Tibial nerve (tissue), 4 donors: Measurements from ENCODE around the gene HPRT1. TPM values are rescaled to one million over a fixed set of nuclear protein-coding genes. Genes with fewer than 3 reads are reported as not detected.
"Not testable (repeated sequence)": the region's sequence is repeated elsewhere in the genome, so short reads cannot be mapped to it uniquely, and the experiment has no call there.

ENCODE experiments used
- DNase-seq, 2 donors: peaks; one replicate each; pipeline ENCODE4 v3.0.0-alpha.2; 2019; ENCODE audit warnings: low spot score in 2 of 2
- H3K27ac ChIP-seq, 4 donors: fragments of 200-600 bp; sonication (generic) in 3 of 4; one replicate each; pipeline ENCODE4 v1.5.1; 2017 to 2019; ENCODE audit warnings: mild to moderate bottlenecking in 1 of 4
- H3K27me3 ChIP-seq, 2 donors: fragments of 200-600 bp; sonication (generic) in 1 of 2; one replicate each; pipeline versions ENCODE4 v1.5.1 to v1.6.0; 2017 to 2019
- H3K36me3 ChIP-seq, 3 donors: fragments of 200-600 bp; sonication (generic); one replicate each; pipeline ENCODE4 v1.5.1; 2018 to 2019
- H3K4me1 ChIP-seq, 4 donors: fragments of 200-600 bp; sonication (generic) in 3 of 4; one replicate each; pipeline ENCODE4 v1.5.1; 2017 to 2019
- H3K4me3 ChIP-seq, 4 donors: fragments of 200-600 bp; sonication (generic) in 3 of 4; one replicate each; pipeline ENCODE4 v1.5.1; 2017 to 2019; ENCODE audit warnings: mild to moderate bottlenecking in 1 of 4, moderate library complexity in 1 of 4
- H3K9me3 ChIP-seq, 4 donors: fragments of 200-600 bp; sonication (generic) in 3 of 4; one replicate each; pipeline ENCODE4 v1.5.1; 2017 to 2019
- CTCF ChIP-seq, 5 experiments: fragments of 200-600 bp in 3 of 5; fragments of 450-650 bp in 2 of 5; sonication (generic) in 3 of 5; IDR thresholded peaks; one replicate each; pipeline ENCODE4 v1.5.1; 2016 to 2019; ENCODE audit warnings: antibody characterized with exemption in 5 of 5, mild to moderate bottlenecking in 3 of 5, moderate library complexity in 2 of 5
- EP300 ChIP-seq, 2 donors: sonication (generic); formaldehyde crosslinking; IDR thresholded peaks; one replicate each; pipeline ENCODE4 v1.6.1; 2017; ENCODE audit warnings: antibody characterized with exemption in 2 of 2, mild to moderate bottlenecking in 1 of 2
- POLR2A ChIP-seq, 2 donors: fragments of 450-650 bp; IDR thresholded peaks; one replicate each; pipeline ENCODE4 v1.6.1; 2017; ENCODE audit warnings: antibody characterized with exemption in 2 of 2, mild to moderate bottlenecking in 2 of 2, moderate library complexity in 2 of 2
- WGBS, 2 donors: methylation state at CpG; one replicate each; pipeline ENCODE4 v1.1.5; 2018; 5-methylcytosine and 5-hydroxymethylcytosine counted together
- total RNA-seq, 4 donors: library from RNA; depleted of rRNA; stranded (reverse); fragments of >200 nt; gene quantifications; one replicate each; pipeline ENCODE4 v1.1.0, GENCODE V29; 2016

Gene HPRT1
- total RNA-seq, 4 donors from 2014 or later, result 4.1 to 35.6 (median 9.7) TPM

- Histone ChIP-seq H3K4me1 (no peaks in the 10 kb centered on the region), H3K9me3 (no peaks in the 10 kb centered on the region), H3K27me3 (no peaks in the 10 kb centered on the region), H3K4me3 (peak overlapping the region; percentile 26 to 86 (median 57)), H3K36me3 (no peaks in the 10 kb centered on the region), H3K27ac (peak overlapping the region in 3 of 4 donors; percentile 74 to 86 (median 80))
- DNase-seq, result no peak
- TF ChIP-seq POLR2A (IDR thresholded peaks at IDR 0.05) (no peak), CTCF (IDR thresholded peaks at IDR 0.05) (no peak), EP300 (IDR thresholded peaks at IDR 0.05) (no peak)
- WGBS, 2 donors, result 44% methylated on average over 12 of the region's 12 CpGs; no CpG with 5 or more reads in 1 of the 2 donors
These were observed 321 bp upstream of the HPRT1 start for GRCh38 chrX:134459683-134460004.

GRCh38 chrX:134460862-134461220 is 876 bp downstream of the HPRT1 start:
- Histone ChIP-seq H3K36me3 (no peaks in the 10 kb centered on the region), H3K27me3 (no peaks in the 10 kb centered on the region), H3K4me3 (peak overlapping the region; percentile 57 to 86 (median 58)), H3K4me1 (no peaks in the 10 kb centered on the region), H3K27ac (peak overlapping the region in 1 of 4 donors; percentile 86), H3K9me3 (no peaks in the 10 kb centered on the region)
- DNase-seq, result no peak
- TF ChIP-seq POLR2A (IDR thresholded peaks at IDR 0.05), result no peak
- TF ChIP-seq CTCF (IDR thresholded peaks at IDR 0.05), result no peak
- no peak for TF ChIP-seq EP300 (IDR thresholded peaks at IDR 0.05)
- 6 to 34% methylated on average over 9 of the region's 9 CpGs for WGBS, 2 donors

- H3K27me3 ChIP-seq, result no peaks in the 10 kb centered on the region
- no peak for DNase-seq
- no peaks in the 10 kb centered on the region for H3K9me3 ChIP-seq
- H3K4me3 ChIP-seq, result no peak overlapping the region
- H3K36me3 ChIP-seq, result no peaks in the 10 kb centered on the region
- no peak for TF ChIP-seq CTCF (IDR thresholded peaks at IDR 0.05)
- no peak for TF ChIP-seq POLR2A (IDR thresholded peaks at IDR 0.05)
- TF ChIP-seq EP300 (IDR thresholded peaks at IDR 0.05), result no peak
- H3K4me1 ChIP-seq, result no peaks in the 10 kb centered on the region
- WGBS, 2 donors, result 76 to 90% methylated on average over 3 of the region's 3 CpGs
- H3K27ac ChIP-seq, result no peak overlapping the region
These were observed 1.5 kb downstream of the HPRT1 start for GRCh38 chrX:134461437-134461836.

- Histone ChIP-seq H3K9me3 (no peaks in the 10 kb centered on the region), H3K27ac (no peak overlapping the region), H3K4me1 (no peaks in the 10 kb centered on the region), H3K36me3 (no peaks in the 10 kb centered on the region), H3K27me3 (no peaks in the 10 kb centered on the region), H3K4me3 (no peak overlapping the region)
- TF ChIP-seq EP300 (IDR thresholded peaks at IDR 0.05) (no peak), POLR2A (IDR thresholded peaks at IDR 0.05) (no peak), CTCF (IDR thresholded peaks at IDR 0.05) (no peak)
- 41 to 71% methylated on average over 2 of the region's 2 CpGs for WGBS, 2 donors
- no peak for DNase-seq
These were observed 3.0 kb downstream of the HPRT1 start for GRCh38 chrX:134462927-134463326.

- not testable (repeated sequence) for H3K9me3 ChIP-seq, H3K27me3 ChIP-seq, DNase-seq, H3K4me1 ChIP-seq, H3K27ac ChIP-seq, H3K4me3 ChIP-seq, H3K36me3 ChIP-seq
- 82 to 98% methylated on average over 5 to 6 of the region's 6 CpGs for WGBS, 2 donors
These were observed 4.5 kb downstream of the HPRT1 start for GRCh38 chrX:134464453-134464852.

- TF ChIP-seq POLR2A (IDR thresholded peaks at IDR 0.05) (no peak), EP300 (IDR thresholded peaks at IDR 0.05) (no peak), CTCF (IDR thresholded peaks at IDR 0.05) (no peak)
- Histone ChIP-seq H3K27ac (no peak overlapping the region), H3K4me3 (no peak overlapping the region), H3K9me3 (no peaks in the 10 kb centered on the region), H3K4me1 (no peaks in the 10 kb centered on the region), H3K36me3 (no peaks in the 10 kb centered on the region), H3K27me3 (no peaks in the 10 kb centered on the region)
- DNase-seq, result no peak
- 49 to 54% methylated on average over 2 of the region's 2 CpGs for WGBS, 2 donors
These were observed 9.5 kb downstream of the HPRT1 start for GRCh38 chrX:134469486-134469885.
